ENCODE results near the gene CCDC97.

Gene CCDC97

GRCh38 chr19:41320185-41320518 is 10.2 kb downstream of the CCDC97 start:
- TF ChIP-seq CTCF (IDR thresholded peaks at IDR 0.05; ENCODE audit: low read depth, low read length, missing control alignments), result no peak
- H3K4me3 ChIP-seq (ENCODE audit: low read depth, low read length), result no peak overlapping the region
- no peak overlapping the region for H3K27ac ChIP-seq
- in situ Hi-C loops (cut with HindIII; ENCODE audit: low pct_ligation_motif_present, low sequenced_read_pairs), result no loop called here
- H3K27me3 ChIP-seq (replicated peaks), result no peaks in the 10 kb centered on the region
- H3K36me3 ChIP-seq (replicated peaks), result peaks cover 62% of the 10 kb centered on the region
- no peak for DNase-seq

DNA sequence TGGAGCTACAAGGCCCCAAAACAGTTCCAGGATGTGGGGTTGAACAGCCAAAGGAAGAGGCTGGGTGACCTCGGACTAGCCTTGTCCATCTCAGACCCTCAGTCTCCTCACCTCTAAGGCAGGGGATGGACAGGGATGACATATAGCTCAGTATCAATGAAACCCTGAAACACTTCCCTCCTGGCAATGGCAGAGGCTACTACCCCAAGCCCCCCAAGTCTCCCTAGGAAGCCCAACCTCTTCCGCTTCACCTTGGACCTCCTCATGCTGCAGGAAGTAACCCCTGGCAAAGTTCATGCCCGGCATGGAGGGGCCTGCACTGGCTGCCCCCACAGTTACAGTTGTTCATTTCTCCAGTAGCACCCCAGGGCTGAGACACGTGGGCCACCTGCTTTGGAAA is 10.6 kb downstream of the CCDC97 start:
- no peak for TF ChIP-seq CTCF (IDR thresholded peaks at IDR 0.05; ENCODE audit: low read depth, low read length, missing control alignments)
- no peak overlapping the region for H3K27ac ChIP-seq
- peaks cover 62% of the 10 kb centered on the region for H3K36me3 ChIP-seq (replicated peaks)
- H3K4me3 ChIP-seq (ENCODE audit: low read depth, low read length), result no peak overlapping the region
- no peak for DNase-seq
- in situ Hi-C loops (cut with HindIII; ENCODE audit: low pct_ligation_motif_present, low sequenced_read_pairs), result no loop called here
- H3K27me3 ChIP-seq (replicated peaks), result no peaks in the 10 kb centered on the region

DNA sequence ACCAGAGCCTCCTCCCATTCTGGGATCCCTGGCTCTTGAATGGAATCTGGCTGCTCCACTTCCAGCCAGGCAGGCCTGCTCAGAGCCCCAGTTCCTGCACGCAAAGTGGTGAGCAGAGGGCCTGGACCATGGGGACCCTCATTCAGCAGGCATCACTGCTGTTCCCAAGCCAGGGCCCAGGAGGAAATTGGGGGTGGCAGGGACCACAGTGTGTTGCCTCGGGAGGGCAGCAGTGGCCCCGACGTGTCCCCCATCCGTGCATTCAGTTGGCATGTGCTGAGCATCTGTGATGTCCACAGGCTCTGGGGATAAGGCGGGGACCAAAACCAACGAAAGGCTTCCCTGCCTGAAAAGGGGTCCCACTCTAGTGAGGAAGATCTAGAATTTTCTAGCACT is 11.2 kb downstream of the CCDC97 start:
- in situ Hi-C loops (cut with HindIII; ENCODE audit: low pct_ligation_motif_present, low sequenced_read_pairs), result no loop called here
- Histone ChIP-seq H3K27ac (peak overlapping the region; percentile 98), H3K36me3 (replicated peaks) (peaks cover 56% of the 10 kb centered on the region), H3K4me3 (ENCODE audit: low read depth, low read length) (no peak overlapping the region), H3K27me3 (replicated peaks) (no peaks in the 10 kb centered on the region)
- TF ChIP-seq CTCF (IDR thresholded peaks at IDR 0.05; ENCODE audit: low read depth, low read length, missing control alignments), result no peak
- no peak for DNase-seq

DNA sequence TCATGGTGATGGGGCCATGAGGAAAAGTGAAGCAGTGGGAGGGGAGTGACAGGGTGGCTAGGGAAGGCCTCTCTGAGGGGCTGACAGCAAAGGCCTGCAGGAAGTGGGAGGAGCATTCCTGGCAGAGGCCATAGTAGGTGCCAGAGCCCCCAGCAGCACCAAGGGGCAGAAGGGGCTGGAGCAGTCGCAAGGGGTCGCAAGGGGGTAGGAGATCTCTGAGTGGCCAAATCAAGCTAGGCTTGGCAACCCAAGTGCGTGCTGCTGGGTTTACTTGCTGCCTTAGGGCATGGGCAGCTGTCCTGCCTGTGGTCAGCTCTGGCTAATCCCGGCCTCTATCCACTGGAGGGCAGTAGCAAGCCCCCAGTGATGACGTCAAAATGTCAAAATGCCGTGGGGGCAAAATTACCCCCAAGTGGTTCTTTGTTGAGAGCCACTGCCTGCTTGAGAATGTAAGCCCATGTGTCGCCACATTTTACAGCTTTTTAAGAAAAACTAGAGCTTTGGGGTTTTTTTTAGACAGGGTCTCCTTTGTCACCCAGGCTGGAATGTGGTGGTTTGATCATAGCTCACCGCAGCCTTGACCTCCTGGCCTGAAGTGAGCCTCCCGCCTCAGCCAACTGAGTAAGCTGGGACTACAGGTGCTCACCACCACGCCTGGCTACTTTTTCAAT is 11.8 kb downstream of the CCDC97 start:
- in situ Hi-C loops (cut with HindIII; ENCODE audit: low pct_ligation_motif_present, low sequenced_read_pairs), result no loop called here
- H3K4me3 ChIP-seq (ENCODE audit: low read depth, low read length), result no peak overlapping the region
- H3K36me3 ChIP-seq (replicated peaks), result peaks cover 51% of the 10 kb centered on the region
- H3K27ac ChIP-seq, result peak overlapping the region; percentile 98
- no peaks in the 10 kb centered on the region for H3K27me3 ChIP-seq (replicated peaks)
- peak; percentile 90 for TF ChIP-seq CTCF (IDR thresholded peaks at IDR 0.05; ENCODE audit: low read depth, low read length, missing control alignments)
- DNase-seq, result peak; percentile 63

GRCh38 chr19:41322451-41322850 is 12.5 kb downstream of the CCDC97 start:
- DNase-seq, result no peak
- Histone ChIP-seq H3K27ac (peak overlapping the region; percentile 98), H3K4me3 (ENCODE audit: low read depth, low read length) (no peak overlapping the region), H3K27me3 (replicated peaks) (no peaks in the 10 kb centered on the region), H3K36me3 (replicated peaks) (peaks cover 46% of the 10 kb centered on the region)
- in situ Hi-C loops (cut with HindIII; ENCODE audit: low pct_ligation_motif_present, low sequenced_read_pairs), result no loop called here
- TF ChIP-seq CTCF (IDR thresholded peaks at IDR 0.05; ENCODE audit: low read depth, low read length, missing control alignments), result no peak

GRCh38 chr19:41323023-41323422 is 13.1 kb downstream of the CCDC97 start:
- Histone ChIP-seq H3K4me3 (ENCODE audit: low read depth, low read length) (peak overlapping the region; percentile 24), H3K36me3 (replicated peaks) (peaks cover 51% of the 10 kb centered on the region), H3K27ac (peak overlapping the region; percentile 98), H3K27me3 (replicated peaks) (no peaks in the 10 kb centered on the region)
- TF ChIP-seq CTCF (IDR thresholded peaks at IDR 0.05; ENCODE audit: low read depth, low read length, missing control alignments), result peak; percentile 19
- peak; percentile 72 for DNase-seq
- in situ Hi-C loops (cut with HindIII; ENCODE audit: low pct_ligation_motif_present, low sequenced_read_pairs), result no loop called here

All from brain microvascular endothelial cell (primary cell).